HG03066 (cell line): Measurements from ENCODE around the gene GUCY2C.
"Not testable (repeated sequence)": the region's sequence is repeated elsewhere in the genome, so short reads cannot be mapped to it uniquely, and the experiment has no call there.

Source experiments
- ATAC-seq: cut with Tn5 transposase; IDR thresholded peaks from one replicate; pipeline ENCODE4 v1.9.1; 2021; ENCODE audit warnings: low read depth; ENCODE audit not compliant: unreplicated experiment

GUCY2C gene

GRCh38 chr12:14696265-14696741, at the start of gene GUCY2C:
GUCY2C (minus strand) TSS chr12:14696599; CDS start chr12:14696448, 151 bp downstream.
- ATAC-seq, result no peak

- no peak for ATAC-seq
Observed at GRCh38 chr12:14743061-14743460, 46.7 kb upstream of the GUCY2C start.

GRCh38 chr12:14741942-14742341, 45.5 kb upstream of the GUCY2C start:
- no peak for ATAC-seq

- no peak for ATAC-seq
Observed at GRCh38 chr12:14741153-14741552, 44.8 kb upstream of the GUCY2C start.

DNA sequence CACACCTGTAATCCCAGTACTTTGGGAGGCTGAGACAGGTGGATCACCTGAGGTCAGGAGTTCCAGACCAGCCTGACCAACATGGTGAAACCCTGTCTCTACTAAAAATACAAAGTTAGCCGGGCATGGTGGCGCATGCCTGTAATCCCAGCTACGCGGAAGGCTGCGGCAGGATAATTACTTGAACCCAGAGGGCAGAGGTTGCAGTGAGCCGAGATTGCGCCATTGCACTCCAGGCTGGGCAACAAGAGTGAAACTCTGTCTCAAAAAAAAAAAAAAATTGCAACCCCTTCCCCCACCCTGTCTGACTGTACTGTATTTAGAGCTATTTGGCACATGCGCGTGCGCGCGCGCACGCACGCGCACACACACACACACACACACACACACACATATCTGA, 40.0 kb upstream of the GUCY2C start:
- not testable (repeated sequence) for ATAC-seq

DNA sequence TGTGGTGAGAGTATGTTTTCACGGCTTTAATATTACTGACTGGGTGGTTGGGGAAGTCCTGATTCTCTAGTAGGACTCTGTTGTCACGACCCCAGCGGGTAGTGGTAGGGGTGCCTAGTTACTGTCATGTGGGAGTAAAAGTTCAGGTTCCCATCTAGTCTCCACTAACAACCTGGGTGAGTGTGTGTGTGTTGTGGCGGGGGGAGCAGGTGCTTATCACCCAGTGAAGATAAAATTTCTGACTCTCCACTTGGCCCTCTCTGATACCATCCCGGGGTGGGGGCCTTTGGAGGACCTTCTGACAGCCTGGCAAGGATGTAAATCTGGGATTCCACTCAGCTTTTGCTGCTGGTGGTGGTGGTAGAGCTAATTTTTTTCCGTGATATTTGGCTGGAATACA, 35.4 kb upstream of the GUCY2C start:
- ATAC-seq, result no peak

DNA sequence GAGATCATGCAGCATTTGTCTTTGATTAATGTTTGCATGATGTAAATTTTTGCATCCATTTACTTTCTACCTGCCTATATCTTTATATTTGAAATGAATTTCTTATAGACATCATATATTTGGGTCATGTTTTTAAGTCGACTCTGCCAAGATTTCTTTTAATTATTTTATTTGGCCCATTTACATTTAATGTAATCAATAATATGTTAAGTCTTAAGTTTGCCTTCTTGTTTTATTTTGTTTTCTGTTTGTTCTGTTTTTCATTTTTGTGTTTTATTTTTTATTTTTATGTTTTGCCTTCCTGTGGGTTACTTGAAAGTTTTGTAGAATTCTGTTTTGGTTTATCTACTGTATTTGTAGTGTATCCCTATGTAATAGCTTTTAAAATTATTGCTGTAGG, 33.2 kb upstream of the GUCY2C start:
- no peak for ATAC-seq

- ATAC-seq, result no peak
Observed at GRCh38 chr12:14723763-14724162, 27.4 kb upstream of the GUCY2C start.

DNA sequence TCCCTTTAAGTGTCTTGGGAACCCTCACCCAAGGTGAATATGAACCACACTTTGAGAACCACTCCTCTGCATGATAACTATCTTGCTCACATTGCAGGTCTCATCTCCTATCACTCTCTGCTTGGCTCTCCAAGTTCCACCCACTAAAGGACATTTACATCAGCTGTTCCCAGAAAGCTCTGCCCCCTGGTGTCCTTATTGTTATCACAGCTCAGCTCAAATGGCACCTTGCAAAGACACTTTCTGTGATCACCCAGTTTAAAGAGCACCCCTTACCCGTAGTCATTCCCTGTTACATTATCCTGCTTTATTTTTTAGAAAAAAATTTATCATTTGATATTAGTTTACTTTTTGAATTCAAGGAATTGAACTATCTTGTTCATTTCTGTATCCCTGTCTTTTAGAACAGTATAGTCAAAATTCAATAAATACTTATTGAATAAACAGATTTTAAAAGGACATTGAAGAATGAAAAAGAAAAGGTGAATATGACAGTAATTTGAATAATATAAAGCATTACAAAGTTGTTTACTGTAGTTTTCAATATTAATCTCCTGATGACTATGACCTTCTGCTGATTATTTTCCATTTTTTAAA, 20.5 kb upstream of the GUCY2C start:
- ATAC-seq, result peak; percentile 66

- ATAC-seq, result no peak
Observed at GRCh38 chr12:14714437-14714836, 18.0 kb upstream of the GUCY2C start.

- no peak for ATAC-seq
Observed at GRCh38 chr12:14710632-14711320, 14.4 kb upstream of the GUCY2C start.

- no peak for ATAC-seq
Observed at GRCh38 chr12:14701809-14702568, 5.6 kb upstream of the GUCY2C start.

DNA sequence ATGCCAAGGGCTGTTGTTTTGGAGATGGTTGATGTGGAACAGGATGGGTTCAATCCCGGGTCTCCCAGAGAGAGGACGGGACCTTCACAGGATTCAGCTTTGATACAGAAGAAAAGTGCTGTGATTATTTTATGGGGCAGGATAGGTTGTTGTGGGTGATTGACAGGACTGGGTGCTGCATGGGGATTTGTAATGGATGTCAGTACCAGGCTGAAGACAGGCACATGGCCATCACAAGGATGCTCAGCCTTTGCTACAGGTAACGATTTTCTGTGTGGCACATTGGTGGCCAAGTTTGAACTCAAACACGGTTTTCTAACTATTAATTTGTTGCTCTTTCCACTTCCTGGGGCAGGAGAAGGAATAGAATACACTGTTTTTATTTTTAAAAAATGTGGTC, 4.5 kb upstream of the GUCY2C start:
- ATAC-seq, result no peak

- ATAC-seq, result no peak
Observed at GRCh38 chr12:14699923-14700322, 3.5 kb upstream of the GUCY2C start.

DNA sequence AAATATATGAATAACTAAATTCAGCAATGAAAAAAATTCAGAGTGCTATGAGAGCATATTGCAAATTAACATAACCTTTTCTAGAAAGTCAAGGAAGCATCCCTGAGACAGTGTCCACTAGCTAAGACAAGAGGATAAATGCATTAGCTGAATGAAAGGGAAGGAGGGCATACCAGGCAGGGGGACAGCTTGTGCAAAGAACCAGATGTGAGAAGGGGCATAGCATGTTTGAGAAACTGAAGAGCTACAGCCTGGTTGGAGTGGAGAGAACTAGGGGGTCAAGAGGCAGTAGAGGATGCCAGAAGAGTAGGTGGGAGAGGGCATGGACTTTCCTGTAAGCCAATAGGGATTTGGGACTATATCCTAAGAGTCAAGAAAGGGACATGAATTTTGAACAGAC, 2.2 kb upstream of the GUCY2C start:
- ATAC-seq, result no peak

- ATAC-seq, result no peak
Observed at GRCh38 chr12:14695715-14696141, 671 bp downstream of the GUCY2C start.

GRCh38 chr12:14694970-14695369, 1.4 kb downstream of the GUCY2C start:
- ATAC-seq, result no peak

DNA sequence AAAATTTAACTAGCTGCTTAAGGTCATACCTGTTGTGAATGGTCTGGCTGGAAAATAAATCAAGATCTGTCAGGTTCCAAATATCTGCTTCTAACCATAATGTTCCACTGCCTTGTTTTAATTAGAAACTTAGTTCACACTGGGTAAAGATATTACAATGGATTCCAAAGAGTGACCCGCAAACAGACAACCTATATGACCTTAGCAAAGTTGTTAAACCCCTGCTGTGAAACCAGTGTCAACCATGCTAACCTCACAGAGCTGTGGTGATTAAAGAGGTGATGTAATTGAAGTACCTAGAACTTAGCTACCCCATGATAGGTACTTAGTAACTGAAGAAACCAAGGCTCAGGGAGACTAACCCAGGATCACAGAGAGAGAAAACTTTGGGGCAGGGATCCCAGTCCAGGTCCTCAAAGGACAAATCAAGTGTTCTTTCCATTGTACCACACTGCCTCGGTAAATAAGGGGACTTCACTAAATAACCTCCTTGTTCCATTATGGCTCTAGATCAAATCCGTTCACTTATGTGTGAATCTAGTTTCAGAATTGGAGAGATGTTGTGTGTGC, 2.2 kb downstream of the GUCY2C start:
- no peak for ATAC-seq

DNA sequence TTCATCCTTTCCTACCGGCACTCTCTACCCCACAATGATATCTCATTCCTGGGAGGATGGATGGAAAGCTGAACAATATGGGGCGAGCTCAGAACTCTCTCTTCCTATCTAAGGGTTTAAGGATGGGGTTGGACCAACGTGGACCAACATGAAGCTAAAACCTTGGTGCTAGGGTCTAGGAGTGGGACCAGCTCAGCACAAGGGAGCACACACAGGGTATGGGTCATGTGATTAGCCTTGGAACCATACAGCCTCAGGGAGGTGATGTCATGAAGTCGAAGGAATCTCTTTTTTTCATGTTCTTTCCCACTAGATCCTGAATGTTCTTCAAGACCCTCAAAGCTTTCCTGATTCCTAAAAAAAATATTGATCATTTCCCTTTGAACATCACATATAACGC, 3.3 kb downstream of the GUCY2C start:
- ATAC-seq, result no peak

DNA sequence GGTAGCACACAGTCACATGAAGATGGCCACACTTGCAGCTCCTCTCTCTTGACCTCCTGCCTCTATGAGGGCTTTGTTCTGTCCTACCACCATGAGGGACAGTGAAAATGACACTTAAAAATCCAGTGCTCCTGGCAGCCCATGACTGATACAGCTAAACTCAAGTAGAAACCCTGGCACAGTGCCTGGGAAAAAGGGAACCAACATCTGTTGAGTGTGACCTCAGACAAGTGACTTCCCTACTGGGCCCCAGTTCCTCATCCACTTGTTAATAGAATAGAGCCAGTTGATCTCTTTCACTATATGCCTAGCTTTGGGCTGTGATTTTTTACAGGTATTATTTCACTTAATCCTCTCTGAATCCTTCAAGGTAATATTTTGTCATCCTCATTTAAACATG, 4.8 kb downstream of the GUCY2C start:
- ATAC-seq, result no peak

DNA sequence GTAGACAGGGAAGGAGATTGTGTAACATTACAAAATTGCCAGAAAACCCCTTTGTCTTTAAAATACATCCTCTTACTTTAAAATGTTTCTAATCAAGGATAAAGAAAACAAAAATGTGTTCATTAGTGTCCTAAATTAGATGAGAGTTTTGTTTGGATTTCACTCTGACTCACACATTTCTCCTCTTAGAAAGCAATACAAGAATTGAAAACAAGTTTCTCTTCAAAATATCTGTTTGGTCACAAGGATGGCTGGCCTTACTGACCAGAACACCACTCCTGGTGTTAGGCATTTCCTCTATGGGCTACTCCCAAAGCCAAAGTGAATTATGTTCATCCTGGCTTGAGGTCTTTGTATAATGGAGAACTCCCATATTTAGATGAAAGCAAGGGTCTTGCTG, 6.4 kb downstream of the GUCY2C start:
- no peak for ATAC-seq
